Testis (tissue), 3 donors: ENCODE results near the gene TMEM109. TPM values are rescaled to one million over a fixed set of nuclear protein-coding genes. Genes with fewer than 3 reads are reported as not detected.

ENCODE experiments used
- DNase-seq: peaks from one replicate; pipeline ENCODE4 v3.0.0-alpha.2; 2019
- H3K27ac ChIP-seq, 2 donors: fragments of 200-600 bp; sonication (generic); one replicate each; pipeline ENCODE4 v1.5.1; 2019
- H3K27me3 ChIP-seq: fragments of 200-600 bp; sonication (generic); one replicate; pipeline ENCODE4 v1.5.1; 2019
- H3K36me3 ChIP-seq: fragments of 200-600 bp; sonication (generic); one replicate; pipeline ENCODE4 v1.5.1; 2017; ENCODE audit warnings: low read depth; ENCODE audit errors: missing control alignments
- H3K4me1 ChIP-seq: fragments of 200-600 bp; sonication (generic); one replicate; pipeline ENCODE4 v1.5.1; 2019
- H3K4me3 ChIP-seq, 2 donors: fragments of 200-600 bp; sonication (generic); one replicate each; pipeline ENCODE4 v1.5.1; 2017 to 2019
- H3K9me3 ChIP-seq: fragments of 200-600 bp; sonication (generic); one replicate; pipeline ENCODE4 v1.5.1; 2017
- POLR2A ChIP-seq: fragments of 450-650 bp; IDR thresholded peaks from one replicate; pipeline ENCODE4 v1.6.1; 2017; ENCODE audit warnings: antibody characterized with exemption, mild to moderate bottlenecking, moderate library complexity
- WGBS, 2 donors: methylation state at CpG; one replicate each; pipeline ENCODE4 v1.1.5; 2018; 5-methylcytosine and 5-hydroxymethylcytosine counted together
- intact Hi-C: fragments of 100-400 bp; cut with DNase I; formaldehyde crosslinking; loops from one replicate; pipeline ENCODE4 v1.15.1; 2023; ENCODE audit warnings: low total_unique reads
- polyA plus RNA-seq: library from polyadenylated mRNA; stranded (reverse); fragments of 350-450 nt; fragmentation: Illumina TruSeq; extraction: RNeasy Lipid Tissue Mini Kit (QIAGEN cat#74804); gene quantifications from one replicate; pipeline ENCODE4 v1.2.3, GENCODE V29; 2014; ENCODE audit warnings: low read depth, low replicate concordance; ENCODE audit not compliant: insufficient read depth
- total RNA-seq, 2 donors: library from RNA; depleted of rRNA; stranded (reverse); fragments of >200 nt; gene quantifications; one replicate each; pipeline ENCODE4 v1.2.3, GENCODE V29; 2016
- TF ChIP-seq, protein P1 (sequence below), 3 experiments: fragments of 450-650 bp in 2 of 3; fragments of 200-600 bp in 1 of 3; sonication (generic) in 1 of 3; IDR thresholded peaks; one replicate each; pipeline ENCODE4 v1.5.1; 2016 to 2019; ENCODE audit warnings: antibody characterized with exemption in 3 of 3, mild to moderate bottlenecking in 2 of 3, moderate library complexity in 1 of 3

TMEM109 gene
- total and polyA plus RNA-seq, 3 donors from 2014 or later: 28.1 to 59.1 (median 46.7) TPM

DNA sequence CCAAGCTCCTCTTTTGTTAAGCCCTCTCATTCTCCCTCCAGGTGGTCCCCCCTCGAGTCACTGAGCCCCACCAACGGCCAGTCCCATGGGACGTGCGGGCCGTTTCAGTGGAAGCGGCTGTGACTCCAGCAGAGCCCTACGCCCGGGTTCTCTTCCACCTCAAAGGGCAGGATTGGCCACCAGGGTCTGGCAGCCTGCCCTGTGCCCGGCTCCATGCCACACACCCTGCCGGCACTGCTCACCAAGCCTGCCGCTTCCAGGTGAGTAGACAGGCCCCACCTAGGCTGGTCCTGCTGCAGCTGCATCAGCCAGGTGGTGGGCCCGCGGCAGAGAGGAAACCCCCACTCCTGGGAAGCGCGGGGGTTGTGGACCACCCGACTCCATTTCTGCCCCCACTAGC lies 13.6 kb downstream of the TMEM109 start:
- TF ChIP-seq, protein P1, sequence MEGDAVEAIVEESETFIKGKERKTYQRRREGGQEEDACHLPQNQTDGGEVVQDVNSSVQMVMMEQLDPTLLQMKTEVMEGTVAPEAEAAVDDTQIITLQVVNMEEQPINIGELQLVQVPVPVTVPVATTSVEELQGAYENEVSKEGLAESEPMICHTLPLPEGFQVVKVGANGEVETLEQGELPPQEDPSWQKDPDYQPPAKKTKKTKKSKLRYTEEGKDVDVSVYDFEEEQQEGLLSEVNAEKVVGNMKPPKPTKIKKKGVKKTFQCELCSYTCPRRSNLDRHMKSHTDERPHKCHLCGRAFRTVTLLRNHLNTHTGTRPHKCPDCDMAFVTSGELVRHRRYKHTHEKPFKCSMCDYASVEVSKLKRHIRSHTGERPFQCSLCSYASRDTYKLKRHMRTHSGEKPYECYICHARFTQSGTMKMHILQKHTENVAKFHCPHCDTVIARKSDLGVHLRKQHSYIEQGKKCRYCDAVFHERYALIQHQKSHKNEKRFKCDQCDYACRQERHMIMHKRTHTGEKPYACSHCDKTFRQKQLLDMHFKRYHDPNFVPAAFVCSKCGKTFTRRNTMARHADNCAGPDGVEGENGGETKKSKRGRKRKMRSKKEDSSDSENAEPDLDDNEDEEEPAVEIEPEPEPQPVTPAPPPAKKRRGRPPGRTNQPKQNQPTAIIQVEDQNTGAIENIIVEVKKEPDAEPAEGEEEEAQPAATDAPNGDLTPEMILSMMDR (IDR thresholded peaks at IDR 0.05): no peak
- no peak for TF ChIP-seq POLR2A
- no peaks in the 10 kb centered on the region for H3K27me3 ChIP-seq
- H3K9me3 ChIP-seq: no peaks in the 10 kb centered on the region
- no peak overlapping the region for H3K27ac ChIP-seq
- intact Hi-C loops: no loop called here
- WGBS, 2 donors: 86 to 91% methylated on average over 12 to 16 of the region's 16 CpGs
- peaks cover 15% of the 10 kb centered on the region for H3K4me1 ChIP-seq
- H3K36me3 ChIP-seq: no peaks in the 10 kb centered on the region
- DNase-seq: no peak
- no peak overlapping the region for H3K4me3 ChIP-seq

DNA sequence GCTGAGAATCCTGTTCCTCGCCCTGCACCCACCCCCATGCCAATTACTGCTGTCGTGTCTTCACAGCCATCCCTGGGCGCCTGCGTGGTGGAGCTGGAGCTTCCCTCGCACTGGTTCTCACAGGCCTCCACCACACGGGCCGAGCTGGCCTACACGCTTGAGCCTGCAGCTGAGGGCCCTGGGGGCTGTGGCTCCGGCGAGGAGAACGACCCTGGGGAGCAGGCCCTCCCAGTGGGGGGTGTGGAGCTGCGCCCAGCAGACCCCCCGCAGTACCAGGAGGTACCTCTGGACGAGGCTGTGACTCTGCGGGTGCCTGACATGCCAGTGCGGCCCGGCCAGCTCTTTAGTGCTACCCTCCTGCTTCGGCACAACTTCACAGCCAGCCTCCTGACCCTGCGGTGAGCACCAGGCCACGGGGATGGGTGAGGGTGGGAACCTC lies 14.6 kb downstream of the TMEM109 start:
- no peak for TF ChIP-seq POLR2A
- TF ChIP-seq, protein P1 (IDR thresholded peaks at IDR 0.05): no peak
- 89 to 93% methylated on average over 12 to 20 of the region's 20 CpGs for WGBS, 2 donors
- intact Hi-C loops: no loop called here
- H3K36me3 ChIP-seq: no peaks in the 10 kb centered on the region
- DNase-seq: no peak
- H3K4me3 ChIP-seq: no peak overlapping the region
- H3K4me1 ChIP-seq: peaks cover 15% of the 10 kb centered on the region
- H3K9me3 ChIP-seq: no peaks in the 10 kb centered on the region
- H3K27ac ChIP-seq: no peak overlapping the region
- no peaks in the 10 kb centered on the region for H3K27me3 ChIP-seq

DNA sequence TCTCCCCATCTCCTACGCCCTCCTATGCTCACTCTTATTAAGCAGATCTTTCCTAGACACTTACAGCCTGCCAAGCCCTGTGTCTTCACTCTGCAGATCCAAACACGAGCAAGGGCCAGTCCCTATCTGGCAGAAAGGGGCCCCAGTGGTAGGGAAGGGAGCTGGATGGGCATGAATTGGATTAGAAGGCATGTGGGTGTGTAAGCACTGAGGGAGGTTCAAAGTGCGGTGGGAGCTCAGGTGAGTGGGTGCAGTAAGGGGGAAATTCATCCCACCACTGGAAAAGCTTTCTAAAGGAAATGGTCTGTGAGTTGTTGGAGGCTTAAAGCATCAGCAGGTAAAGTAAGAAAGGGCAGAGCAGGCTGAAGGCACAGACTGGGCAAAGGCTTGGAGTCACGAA lies 15.8 kb downstream of the TMEM109 start:
- H3K27ac ChIP-seq: no peak overlapping the region
- no peak for DNase-seq

DNA sequence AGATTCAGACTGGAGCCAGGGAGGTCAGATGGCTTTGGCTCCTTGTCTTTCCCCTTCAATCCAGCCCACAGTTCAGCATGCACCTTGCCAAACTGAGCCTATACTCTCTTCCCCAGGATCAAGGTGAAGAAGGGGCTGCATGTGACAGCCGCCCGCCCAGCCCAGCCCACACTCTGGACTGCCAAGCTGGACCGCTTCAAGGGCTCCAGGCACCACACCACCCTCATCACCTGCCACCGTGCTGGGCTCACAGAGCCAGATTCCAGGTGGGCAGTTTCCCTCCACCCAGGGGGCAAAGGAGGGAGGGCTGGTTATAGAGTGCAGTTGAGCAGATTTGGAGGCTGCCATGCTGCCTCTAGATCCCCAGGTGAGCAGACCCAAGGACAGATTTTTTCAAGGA lies 16.4 kb downstream of the TMEM109 start:
- TF ChIP-seq, protein P1 (IDR thresholded peaks at IDR 0.05): no peak
- TF ChIP-seq POLR2A: no peak
- WGBS, 2 donors: 94% methylated on average over 4 of the region's 4 CpGs; no CpG with 5 or more reads in 1 of the 2 donors
- Histone ChIP-seq H3K36me3 (no peaks in the 10 kb centered on the region), H3K4me1 (peaks cover under 1% of the 10 kb centered on the region), H3K4me3 (no peak overlapping the region), H3K27me3 (no peaks in the 10 kb centered on the region), H3K9me3 (no peaks in the 10 kb centered on the region), H3K27ac (no peak overlapping the region)
- no peak for DNase-seq
- intact Hi-C loops: no loop called here

More for the DNA sequence above, 15.8 kb downstream of the TMEM109 start:
- H3K36me3 ChIP-seq: no peaks in the 10 kb centered on the region
- intact Hi-C loops: no loop called here
- peaks cover 7% of the 10 kb centered on the region for H3K4me1 ChIP-seq
- H3K4me3 ChIP-seq: no peak overlapping the region
- no peaks in the 10 kb centered on the region for H3K9me3 ChIP-seq
- H3K27me3 ChIP-seq: no peaks in the 10 kb centered on the region
- TF ChIP-seq, protein P1 (IDR thresholded peaks at IDR 0.05): no peak
- TF ChIP-seq POLR2A: no peak
- WGBS, 2 donors: 87 to 89% methylated on average over 4 of the region's 4 CpGs

DNA sequence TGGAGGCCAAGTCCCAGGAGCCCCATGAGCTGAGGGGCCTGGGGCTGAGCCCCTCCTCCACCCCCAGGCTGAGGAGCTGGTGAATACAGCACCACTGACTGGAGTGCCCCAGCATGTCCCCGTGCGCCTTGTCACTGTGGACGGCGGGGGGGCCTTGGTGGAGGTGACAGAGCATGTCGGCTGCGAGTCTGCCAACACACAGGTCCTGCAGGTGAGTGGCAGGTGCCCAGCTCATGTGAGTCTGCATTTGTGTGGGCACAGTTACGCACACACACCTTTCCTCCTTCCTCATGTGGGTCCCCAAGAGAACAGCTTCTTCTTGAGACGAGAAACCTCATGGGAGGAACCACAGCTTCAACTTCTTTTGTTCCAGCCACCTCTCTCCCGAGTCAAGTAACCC lies 18.0 kb downstream of the TMEM109 start:
- Histone ChIP-seq H3K36me3 (no peaks in the 10 kb centered on the region), H3K4me3 (no peak overlapping the region), H3K27ac (no peak overlapping the region), H3K9me3 (no peaks in the 10 kb centered on the region), H3K27me3 (no peaks in the 10 kb centered on the region), H3K4me1 (no peaks in the 10 kb centered on the region)
- no peak for DNase-seq
- TF ChIP-seq, protein P1 (IDR thresholded peaks at IDR 0.05): no peak
- TF ChIP-seq POLR2A: no peak
- intact Hi-C loops: no loop called here
- WGBS, 2 donors: 90 to 95% methylated on average over 5 to 9 of the region's 9 CpGs
